Measurements from ENCODE around the gene PLEKHA5.
"Not testable (repeated sequence)": the region's sequence is repeated elsewhere in the genome, so short reads cannot be mapped to it uniquely, and the experiment has no call there.

The PLEKHA5 gene

GRCh38 chr12:19332196-19332595 lies 202.7 kb downstream of the PLEKHA5 start:
- DNase-seq (ENCODE audit: low spot score) = no peak

DNA sequence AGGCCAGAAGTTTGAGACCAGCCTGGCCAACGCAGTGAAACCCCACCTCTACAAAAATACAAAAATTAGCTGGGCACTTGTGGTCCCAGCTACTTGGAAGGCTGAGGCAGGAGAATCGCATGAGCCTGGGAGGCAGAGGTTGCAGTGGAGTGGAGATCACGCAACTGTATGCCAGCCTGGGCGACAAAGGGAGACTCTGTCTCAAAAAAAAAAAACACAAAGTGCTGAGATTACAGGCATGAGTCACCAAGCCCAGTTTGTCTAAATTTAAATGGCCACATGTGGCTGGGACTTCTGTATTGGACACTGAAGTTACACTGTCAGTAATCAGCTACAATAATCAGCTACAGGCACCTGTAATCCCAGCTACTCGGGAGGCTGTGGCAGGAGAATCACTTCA lies 208.9 kb downstream of the PLEKHA5 start:
- no peak for DNase-seq (ENCODE audit: low spot score)

DNA sequence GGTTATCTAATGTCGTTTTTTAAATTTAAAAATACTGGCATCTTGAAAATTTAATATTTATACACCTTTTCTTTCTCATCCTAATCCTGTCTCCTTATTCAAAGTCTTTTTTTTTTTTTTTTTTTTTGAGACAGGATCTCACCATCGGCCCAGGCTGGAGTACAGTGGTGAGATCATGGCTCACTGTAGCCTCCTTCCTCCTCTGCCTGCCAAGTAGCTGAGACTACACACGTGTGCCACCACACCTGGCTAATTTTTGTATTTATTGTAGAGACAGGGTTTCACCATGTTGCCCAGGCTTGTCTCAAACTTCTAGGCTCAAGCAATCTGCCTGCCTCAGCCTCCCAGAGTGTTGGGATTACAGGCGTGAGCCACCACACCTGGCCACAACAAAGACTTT lies 221.3 kb downstream of the PLEKHA5 start:
- DNase-seq (ENCODE audit: low spot score) = not testable (repeated sequence)

DNA sequence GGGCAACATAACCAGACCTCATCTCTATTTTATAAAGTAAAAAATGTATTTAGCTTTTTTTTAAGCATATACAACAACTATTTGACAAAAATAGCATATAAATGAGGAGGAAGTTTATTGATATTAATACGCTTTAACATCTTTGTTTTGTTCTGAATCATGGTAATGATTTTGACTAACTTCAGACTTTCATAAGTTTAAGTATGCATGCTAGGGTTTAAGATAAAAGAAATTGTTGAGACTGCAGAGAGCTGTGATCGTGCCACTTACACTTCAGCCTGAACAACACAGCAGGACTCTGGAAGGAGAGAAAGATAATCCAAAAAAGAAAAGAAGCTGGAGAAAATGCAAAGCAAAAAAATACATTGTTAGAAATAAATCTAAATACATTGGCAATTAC lies 221.8 kb downstream of the PLEKHA5 start:
- DNase-seq (ENCODE audit: low spot score) = no peak

DNA sequence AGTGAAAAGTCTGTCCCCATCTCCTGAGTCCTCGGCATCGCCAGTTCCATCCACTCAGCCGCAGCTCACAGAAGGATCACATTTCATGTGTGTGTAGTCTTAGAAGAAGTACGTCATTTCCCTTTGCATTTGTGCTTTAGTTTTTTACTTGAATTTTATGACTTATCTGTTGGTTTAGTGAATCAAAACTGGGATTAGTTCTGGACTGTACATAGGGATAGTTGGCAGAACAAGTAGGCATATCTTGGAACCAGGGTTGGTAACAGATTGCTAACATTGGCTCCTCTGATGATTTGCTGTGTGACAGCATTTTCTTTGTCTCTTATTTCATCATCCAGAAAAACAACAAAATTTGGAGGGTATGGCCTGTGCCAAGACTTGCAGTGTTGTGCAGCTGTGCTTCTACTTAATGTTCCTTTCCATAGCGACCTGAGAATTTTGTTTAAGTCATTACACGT lies 240.2 kb downstream of the PLEKHA5 start:
- DNase-seq (ENCODE audit: low spot score) = peak; percentile 68

- DNase-seq (ENCODE audit: low spot score) = no peak
Measured at GRCh38 chr12:19373586-19373985, 244.1 kb downstream of the PLEKHA5 start.

DNA sequence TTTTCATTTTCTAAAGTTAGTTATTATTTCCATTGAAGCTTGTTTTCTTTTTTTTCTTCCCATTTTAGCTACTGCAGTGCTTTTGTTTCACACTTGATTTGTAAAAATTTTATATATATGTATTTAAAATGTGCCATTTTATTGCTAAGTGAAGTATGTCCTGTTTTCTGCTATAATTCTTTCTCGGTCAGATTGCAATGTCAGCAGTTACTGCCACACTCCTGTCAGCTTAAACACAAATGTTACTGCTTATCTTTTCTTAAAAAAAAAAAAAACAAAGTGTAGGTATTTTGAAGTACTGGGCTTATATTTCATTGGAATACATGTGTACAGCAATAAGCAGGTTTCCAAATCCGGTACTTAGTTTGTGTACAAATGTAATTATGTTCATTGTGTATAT lies 246.4 kb downstream of the PLEKHA5 start:
- DNase-seq (ENCODE audit: low spot score) = no peak

- no peak for DNase-seq (ENCODE audit: low spot score)
Measured at GRCh38 chr12:19376691-19377090, 247.2 kb downstream of the PLEKHA5 start.

DNA sequence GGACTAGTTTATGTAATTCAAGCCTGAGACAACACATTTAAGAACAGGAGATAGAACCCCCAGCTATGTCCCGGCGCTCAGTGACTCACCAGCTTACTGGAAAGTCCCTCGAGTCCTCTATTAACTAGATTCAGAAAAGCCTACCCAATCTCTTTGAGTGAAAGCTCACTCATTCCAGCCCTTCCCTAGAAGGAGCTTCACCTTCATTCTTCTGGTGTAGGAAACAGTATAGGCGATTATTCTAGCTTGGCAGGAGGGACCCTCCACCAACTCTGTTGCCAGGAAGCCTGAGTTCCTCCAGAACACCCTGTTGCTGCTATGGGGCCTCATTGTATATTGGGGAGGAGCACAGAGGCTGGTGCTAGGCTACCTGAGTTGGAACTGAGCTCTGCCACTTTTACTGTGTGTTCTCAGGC lies 252.6 kb downstream of the PLEKHA5 start:
- DNase-seq (ENCODE audit: low spot score) = peak; percentile 78

DNA sequence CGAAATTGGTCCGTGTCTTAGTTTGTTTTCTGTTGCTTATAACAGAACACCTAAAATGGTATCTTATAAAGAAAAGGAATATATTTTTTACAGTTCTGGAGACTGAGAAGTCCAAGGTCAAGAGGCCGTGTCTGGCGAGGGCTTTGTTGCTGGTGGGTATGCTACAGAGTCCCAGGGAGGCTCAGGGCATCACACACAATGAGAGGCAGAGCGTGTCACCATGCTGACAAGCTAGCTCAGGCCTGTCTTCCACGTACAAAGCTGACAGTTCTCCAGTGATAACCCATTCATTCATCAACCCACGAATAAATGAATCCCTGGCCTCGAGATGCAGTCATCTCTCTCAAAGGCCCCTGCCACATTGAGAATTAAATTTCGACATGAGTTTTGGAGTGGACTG lies 253.0 kb downstream of the PLEKHA5 start:
- no peak for DNase-seq (ENCODE audit: low spot score)

GRCh38 chr12:19387161-19387560 lies 257.6 kb downstream of the PLEKHA5 start:
- no peak for DNase-seq (ENCODE audit: low spot score)

GRCh38 chr12:19388131-19388549 lies 258.6 kb downstream of the PLEKHA5 start:
- DNase-seq (ENCODE audit: low spot score) = no peak

DNA sequence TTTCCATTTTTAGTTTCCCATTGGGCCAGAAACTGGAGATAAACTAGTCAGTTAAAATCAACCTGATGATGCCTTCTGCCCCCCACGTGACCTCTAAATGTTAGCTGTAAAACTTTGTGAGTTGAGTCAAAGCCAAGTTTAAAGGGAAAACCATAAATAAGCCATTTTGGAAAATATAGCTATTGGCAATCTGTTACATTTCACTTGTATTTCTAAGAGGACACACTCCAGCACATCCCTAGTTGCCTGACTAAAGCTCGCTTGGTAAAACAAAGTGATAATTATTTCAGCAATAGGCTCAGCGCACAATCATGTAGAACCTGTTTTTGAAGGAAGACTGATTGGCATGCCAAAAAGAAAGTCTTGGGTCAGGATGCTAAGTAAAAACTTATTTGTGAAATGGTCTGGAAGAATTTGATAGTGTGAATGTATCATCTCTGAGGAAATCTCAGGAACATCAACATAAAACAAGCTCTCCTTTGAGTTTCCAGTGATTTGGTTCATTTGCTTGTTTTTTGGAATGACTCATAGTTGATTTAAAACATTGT lies 260.6 kb downstream of the PLEKHA5 start:
- DNase-seq (ENCODE audit: low spot score) = no peak

DNA sequence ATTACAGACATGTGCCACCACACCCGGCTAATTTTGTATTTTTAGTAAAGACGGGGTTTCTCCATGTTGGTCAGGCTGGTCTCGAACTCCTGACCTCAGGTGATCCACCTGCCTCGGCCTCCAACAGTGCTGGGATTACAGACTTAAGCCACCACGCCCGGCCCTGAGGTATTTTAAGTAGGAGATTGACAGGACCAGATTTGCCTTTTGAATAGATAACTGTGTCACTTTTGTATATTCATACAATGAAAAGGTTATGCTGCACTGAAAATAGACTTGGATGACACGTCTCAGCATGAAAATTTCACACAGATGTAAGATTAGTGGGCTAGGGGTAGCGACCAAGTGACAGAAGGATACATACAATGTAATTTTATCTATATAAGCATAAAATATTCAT lies 263.1 kb downstream of the PLEKHA5 start:
- DNase-seq (ENCODE audit: low spot score) = not testable (repeated sequence)

GRCh38 chr12:19394385-19394784 lies 264.9 kb downstream of the PLEKHA5 start:
- no peak for DNase-seq (ENCODE audit: low spot score)

- no peak for DNase-seq (ENCODE audit: low spot score)
Measured at GRCh38 chr12:19397534-19397933, 268.0 kb downstream of the PLEKHA5 start.

GRCh38 chr12:19398376-19399363 lies 269.1 kb downstream of the PLEKHA5 start:
- DNase-seq (ENCODE audit: low spot score) = no peak

DNA sequence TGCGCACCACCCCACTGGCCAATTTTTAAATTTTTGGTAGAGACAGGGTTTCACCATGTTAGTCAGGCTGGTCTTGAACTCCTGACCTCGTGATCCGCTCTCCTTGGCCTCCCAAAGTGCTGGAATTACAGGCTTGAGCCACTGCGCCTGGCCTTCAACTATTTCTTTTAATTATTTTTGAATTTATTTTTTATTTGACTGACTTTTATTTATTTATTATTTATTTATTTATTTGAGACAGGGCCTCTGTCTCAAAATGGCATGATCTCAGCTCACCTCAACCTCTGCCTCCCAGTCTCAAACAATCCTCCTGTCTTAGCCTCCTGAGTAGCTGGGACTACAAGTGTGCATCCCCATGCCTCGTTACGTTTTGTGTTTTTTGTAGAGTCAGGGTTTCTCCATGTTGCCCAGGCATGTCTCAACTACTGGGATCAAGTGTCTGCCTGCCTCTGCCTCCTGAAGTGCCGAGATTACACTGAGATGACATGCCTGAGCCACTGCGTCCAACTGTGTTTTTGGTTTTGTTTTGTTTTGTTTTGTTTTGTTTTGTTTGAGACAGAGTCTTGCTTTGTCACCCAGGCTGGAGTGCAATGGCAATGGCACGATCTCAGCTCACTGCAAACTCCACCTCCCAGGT lies 271.2 kb downstream of the PLEKHA5 start:
- not testable (repeated sequence) for DNase-seq (ENCODE audit: low spot score)

GRCh38 chr12:19402211-19402610 lies 272.7 kb downstream of the PLEKHA5 start:
- no peak for DNase-seq (ENCODE audit: low spot score)

DNA sequence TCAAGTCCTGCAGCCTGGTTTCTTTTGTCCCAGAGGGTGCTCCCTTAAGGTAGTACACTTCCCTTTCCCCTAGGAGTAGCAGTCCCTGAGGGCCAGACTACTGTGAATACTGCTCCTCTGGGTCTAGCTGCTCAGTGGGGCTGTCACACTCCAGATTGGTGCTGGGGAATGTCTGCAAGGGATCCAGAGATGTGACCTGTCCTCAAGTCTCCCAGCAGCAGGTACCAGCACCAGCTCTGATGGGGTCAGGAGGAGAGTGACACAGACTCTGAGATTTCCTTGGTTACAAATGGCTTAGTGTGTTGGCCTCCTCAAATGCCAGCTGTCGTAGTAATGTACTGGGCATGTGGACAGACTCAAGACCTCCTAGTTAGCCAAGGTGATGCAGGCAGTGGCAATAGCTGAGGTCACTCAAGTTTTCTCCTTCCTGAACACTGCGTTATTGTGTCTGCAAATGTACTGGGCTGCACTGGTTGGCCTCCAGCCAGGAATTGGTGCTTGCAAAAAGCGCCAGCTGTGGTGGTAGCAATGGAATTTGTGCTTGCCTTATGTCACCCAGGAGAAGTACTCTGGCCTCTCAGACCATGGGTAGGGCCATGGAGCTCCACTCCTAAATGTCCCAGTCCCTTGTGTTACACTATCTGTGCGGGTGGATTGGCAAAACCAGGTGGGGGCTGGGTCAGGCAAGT lies 273.4 kb downstream of the PLEKHA5 start:
- no peak for DNase-seq (ENCODE audit: low spot score)

- DNase-seq (ENCODE audit: low spot score) = no peak
Measured at GRCh38 chr12:19404242-19404880, 274.8 kb downstream of the PLEKHA5 start.

DNA sequence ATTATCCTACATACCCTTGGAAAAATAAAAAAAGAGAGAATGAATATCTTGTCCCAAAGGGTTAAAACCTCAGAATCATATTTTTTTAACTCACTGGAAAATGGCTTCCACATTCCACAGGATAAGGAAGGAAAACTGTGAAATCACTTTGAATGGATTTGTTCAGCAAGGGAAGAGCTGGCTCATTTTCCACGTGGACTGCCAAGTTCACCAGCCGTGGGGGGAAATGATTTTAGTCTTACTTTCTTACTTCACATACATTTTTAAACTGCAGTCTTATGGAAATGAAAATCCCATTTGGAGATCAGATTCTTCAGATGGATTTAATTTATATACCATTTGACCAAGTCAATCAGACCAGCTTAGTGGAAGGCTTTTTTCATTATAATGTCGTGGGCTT lies 279.8 kb downstream of the PLEKHA5 start:
- no peak for DNase-seq (ENCODE audit: low spot score)
